ENCODE results near the gene FNTB.

The FNTB gene

DNA sequence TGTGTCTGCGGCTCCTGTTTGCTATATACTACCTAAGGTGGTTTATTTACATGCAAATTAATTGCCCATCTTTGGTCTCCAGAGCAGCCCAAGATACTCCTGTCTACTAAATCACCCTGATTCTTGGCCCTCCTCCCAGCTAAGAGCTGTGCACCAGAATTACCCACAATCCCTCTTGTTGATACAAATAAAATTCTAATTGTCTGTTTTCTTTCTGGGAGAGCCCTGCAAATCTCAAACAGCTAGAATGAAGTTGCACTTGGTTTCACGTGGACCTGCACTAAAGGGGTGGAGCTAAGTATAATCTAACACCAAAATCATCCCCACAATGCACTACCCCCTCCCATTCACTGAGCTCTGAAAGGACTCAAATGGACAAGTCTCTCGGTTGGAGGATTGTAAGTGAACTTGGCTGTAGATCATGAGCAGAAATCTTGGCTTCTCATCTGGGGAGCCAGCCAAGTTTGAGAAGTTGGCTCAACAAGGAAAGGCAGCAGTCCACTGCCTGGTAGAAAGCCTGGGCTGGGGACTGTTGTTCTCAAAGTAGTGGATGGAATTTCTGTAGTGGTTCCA, 109.0 kb downstream of the FNTB start:
- DNase-seq, result no peak

DNA sequence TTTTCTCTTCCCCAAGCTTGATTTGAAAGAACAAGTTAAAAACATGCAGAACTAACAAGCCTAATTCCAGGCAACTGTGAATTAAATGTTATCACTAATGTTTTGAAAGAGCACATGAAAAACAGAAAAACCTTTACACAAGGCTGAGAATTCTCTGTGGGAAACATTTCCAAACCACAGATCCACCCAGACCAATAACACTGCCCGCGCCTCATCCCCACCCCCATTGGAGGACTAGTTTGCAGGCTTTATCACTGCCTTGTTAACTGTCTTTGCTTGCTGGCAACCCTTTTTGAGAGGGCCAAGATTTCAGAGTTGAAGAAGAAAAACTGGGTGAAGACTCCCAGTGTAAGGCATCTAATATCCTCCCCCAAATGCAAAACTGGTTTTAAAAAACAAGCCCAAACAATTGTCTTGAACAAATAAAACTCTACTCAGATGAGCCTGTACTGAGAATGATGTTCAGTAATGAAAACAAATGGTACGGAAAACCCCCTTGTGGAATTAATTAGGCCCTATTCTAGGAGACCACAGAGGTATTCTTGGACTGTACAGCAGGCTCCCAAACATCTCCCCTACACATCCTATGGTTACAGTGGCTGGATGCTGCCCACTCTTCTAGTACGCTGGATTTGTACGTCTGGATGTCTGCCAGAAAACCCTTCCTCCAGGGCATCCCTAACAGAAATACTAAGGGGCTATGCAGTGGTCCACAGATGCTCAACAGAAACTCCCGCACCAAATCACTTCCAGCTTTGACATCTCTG, 109.8 kb downstream of the FNTB start:
- DNase-seq, result no peak

DNA sequence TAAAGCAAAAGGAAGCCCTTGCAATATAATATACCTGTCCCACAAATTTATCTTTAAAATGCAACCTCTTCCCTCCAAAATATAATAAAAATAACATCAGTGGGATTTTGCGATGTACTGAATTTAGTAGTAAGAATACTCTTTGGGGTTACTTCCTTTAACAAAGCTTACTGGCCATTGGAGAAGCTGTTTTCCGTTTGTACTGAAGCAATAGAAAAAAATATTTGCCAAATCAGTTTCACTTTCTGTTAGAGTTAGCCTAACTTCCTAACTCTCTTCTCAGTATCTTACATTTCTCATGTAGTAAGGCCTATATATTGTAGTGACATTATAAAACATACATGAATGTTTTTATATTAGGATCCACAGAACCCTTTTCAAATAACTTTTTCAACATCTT, 111.9 kb downstream of the FNTB start:
- no peak for DNase-seq

DNA sequence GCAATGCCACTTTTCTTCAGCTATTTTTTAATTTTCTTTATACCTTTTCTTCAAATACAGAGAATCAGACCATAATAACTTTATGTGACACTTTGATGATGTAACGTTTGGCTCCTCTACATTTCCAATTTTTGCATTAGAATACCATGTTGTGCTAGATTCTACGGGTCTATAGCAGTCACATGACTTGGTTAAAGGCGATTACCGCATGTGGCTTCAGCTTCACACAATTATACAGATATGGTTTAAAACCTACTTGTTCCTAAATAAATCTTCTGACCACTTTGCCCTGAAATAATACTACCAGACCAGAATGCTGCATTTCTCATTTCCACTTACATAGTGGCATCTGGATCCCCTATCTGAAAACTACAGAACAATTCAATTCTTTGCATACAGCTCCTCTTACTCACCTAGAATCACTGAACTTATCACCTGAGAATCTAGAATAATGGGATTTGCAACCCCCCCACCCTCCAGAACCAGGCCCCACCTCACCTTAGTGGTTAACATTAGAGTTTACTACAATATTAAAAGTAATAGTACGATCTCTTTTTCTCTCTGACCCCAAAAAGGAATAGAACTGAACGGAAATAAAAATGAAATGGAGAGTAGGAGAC, 114.3 kb downstream of the FNTB start:
- DNase-seq, result no peak

DNA sequence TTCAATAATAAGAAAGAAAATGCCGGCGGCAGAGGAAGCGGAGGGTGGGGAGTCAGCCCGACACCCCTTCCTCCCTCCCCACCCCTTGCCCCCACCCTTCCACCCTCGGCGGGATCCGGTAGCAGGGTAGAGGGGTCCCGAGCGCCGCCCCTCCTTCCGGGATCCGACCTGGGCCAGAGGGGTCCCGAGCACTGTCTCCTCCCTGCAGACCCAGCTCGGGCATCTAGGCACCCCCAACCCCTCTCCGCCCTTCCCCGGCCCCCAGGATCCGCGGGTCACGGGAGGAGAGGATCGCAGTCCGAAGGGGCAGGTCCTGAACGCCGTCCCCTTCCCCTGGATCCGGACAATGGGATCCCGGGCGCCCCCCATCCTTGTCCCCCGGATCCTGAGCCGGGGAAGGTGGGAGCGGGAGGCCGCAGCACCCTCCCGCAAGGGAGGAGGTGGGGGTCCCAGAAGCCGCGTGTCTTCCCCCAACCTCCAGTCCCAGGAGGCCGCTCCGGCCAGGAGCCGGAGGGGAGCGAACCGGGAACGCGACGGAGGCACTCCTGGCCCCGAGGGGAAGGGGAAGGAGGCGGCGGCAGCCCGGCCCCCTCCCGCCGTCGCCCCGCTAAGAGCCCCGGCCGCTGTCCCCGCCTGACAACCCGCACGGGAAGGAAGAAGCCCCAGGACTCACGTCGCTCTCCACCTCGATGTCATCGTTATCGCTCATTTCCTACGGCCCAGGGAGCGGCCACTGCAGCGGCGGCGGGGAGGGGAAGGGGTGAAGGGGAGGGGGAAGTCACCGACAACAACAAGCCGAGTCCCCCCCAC, 115.1 kb downstream of the FNTB start:
- DNase-seq, result peak; percentile 46

DNA sequence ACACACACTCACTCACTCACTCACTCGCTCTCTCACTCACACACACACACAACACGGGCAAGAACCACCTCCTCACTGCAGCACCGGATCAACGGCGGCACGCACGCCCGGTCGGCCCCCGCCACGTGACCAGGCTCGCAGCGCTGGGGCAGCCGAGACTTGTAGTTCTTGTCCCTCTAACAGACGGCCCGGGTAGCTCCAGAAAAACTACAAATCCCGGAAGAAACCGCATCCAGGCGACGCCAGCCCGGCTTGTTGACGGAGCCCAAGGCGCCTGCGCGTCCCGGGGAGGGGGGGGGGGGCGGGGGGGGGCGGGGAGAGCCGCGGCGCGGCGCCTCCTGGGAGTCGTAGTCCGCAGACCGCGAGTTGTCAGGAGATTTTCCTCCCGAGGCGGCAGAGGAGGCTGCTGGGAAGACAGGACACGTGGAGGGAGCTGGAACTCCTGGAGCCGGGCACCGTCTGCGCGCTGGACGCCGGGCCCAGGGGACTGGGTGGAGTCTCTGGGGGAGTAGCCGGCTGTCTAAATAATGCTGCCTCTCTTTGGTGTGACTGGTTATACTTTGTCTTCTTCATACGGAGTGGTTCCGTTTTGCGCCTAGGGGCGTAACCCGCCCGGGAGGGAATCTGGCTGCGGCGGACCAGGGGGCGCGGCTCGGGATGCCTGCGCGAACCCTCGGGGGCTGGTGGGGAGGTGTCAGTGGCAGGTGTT, 115.9 kb downstream of the FNTB start, which contains the start of gene MAX:
MAX (minus strand) TSS at position 77 of the 709 bp plus-strand sequence. CDS start 178 bp downstream, outside the sequence.
- DNase-seq, result peak; percentile 95

DNA sequence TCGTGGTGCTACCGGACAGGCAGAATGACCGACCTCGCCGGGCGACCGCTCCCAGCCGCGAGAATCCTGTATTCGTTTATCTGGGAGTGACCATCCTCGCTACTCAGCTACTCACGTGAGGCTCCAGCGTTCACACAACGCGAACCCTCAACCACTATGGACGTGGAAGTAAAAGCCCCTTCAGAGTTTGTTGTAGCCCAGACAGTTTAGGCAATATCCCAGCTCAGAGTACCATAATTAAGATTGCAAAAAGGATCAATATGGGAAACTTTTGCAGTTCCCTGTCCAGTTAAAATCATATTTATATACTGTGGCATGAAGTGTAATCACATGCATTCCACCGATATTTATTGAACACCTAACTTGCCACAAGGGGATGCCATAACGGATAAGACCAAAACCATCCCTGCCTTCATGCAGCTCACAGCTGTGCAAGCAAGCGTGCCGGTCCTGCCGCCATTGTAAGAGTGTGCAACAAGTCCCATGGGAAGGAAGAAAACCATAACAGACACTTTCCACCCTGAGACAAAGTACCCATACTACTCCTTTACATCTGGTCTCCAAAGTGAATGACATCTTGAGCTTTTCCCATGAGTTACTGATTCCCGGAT, 116.6 kb downstream of the FNTB start:
- no peak for DNase-seq

DNA sequence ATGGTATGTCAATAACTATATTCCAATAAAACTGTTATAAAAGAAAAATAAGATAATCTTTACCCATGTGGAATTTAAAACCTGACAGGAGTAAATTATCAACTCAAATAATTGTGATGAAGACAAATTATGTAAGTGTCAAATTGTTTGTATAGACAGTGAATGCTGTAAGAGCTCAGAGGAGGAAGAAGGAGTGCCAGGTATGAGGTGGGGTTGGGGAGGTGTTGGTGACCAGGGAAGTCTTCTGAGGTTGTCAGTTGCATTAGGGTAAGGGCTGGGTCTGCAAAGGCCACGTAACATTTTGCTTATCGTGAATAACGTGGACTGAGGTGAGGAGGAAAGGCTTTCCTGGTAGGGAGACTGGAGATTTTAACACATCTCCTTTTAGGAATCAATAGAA, 118.1 kb downstream of the FNTB start:
- no peak for DNase-seq

DNA sequence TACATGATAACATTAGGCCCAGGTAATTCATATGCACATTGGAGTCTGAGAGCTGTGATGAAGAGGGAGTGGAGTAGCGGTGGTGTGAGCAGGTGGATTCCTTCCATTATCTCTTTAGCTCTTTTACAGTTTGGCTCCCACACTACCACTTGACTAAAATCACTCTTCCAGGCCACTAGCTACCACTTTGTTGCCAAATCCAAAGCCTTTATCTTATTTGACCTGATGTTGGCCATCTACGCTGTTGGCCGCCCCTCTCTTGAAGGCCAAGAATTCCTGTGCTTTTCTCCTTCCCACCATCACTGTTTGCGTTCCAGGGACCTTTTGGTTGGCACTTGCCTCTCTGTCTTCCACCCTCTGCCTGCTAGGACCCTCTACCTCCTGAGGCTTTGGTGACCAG, 119.6 kb downstream of the FNTB start:
- no peak for DNase-seq

DNA sequence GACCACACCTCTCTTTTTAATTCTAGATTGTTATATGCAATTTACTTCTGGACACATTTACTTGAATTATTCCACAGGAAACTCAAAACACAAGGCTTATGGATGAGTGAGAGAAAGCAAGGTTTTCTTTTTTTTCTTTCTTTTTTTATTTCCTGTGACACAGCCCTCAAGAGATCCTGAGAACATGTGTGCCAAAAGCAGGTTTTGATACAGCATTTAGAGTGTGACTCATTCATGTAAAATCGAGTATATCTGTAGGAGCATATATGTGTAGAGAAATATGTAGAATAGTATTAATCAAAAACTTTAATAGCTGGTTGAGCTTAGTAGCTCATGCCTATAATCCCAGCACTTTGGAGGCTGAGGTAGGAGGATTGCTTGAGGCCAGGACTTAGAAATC, 120.0 kb downstream of the FNTB start:
- DNase-seq, result no peak

DNA sequence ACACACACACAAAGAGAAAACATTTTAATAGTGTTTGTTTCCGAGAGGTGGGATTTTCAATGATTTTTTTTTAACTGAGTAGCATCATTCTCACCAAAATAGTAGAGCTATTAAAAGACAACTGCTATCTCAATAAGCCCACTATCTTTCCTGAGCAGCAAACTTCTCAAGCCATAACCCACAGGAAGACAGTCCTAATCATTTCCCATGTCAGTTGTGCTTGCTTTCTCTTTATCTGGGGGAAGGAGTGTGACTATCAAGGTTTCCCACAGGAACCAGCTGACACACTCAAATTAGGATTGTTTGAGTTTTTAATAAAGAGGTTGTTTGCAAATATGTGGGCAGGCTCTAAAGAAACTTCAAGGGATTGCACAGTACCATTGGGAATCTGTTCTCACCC, 120.5 kb downstream of the FNTB start:
- no peak for DNase-seq

DNA sequence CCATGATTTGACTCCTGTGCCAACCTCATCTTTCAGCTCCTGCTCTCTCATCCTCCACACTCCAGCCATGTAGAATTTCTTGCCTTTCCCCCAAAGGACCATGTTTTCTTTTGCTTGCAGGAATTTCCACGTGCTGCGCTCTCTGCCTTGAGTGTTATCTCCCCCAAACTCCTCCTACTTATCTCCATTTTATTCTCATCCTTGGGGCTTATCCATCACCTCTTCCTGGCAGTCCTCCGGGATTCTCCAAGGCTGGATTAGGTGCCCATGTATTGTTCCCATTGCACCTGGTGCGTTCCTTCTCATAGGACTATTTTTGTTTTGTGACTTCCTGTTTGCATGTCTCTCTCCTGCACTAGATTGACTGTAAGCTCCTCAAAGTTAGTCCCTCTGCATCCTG, 122.7 kb downstream of the FNTB start:
- no peak for DNase-seq

DNA sequence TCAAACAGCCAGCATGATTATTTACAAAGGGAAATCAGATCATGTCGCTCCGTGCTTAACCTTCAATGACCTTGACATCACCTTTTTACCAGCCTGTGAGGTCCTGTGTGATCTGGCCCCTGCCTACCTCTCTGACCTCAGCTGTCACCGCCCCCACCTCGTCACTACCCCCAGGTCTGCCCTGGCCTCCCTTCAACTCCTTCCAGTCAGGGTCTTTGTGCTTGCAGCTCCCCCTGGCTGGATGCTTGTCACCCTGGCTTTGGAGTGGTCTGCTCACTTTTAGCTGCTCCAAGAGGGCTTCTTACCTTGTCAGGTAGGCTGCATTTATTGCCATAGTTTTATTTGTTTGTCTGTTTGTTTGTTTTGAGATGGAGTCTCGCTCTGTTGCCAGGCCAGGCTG, 123.8 kb downstream of the FNTB start:
- no peak for DNase-seq
